AG09319 (cell line): ENCODE results near the gene VAC14.
A peak's percentile ranks its signal among the peaks of the same experiment; 100 is the strongest.

Experiments
- DNase-seq: peaks from one replicate; pipeline ENCODE4 v3.0.0-alpha.2; 2010; ENCODE audit warnings: low read depth; ENCODE audit errors: extremely low read depth
- TF ChIP-seq, protein P1 (sequence below): IDR thresholded peaks from 2 replicates; pipeline ENCODE4 v1.5.1; 2011; ENCODE audit warnings: low read depth, mild to moderate bottlenecking, inconsistent platforms, low read length, moderate library complexity

Gene VAC14

DNA sequence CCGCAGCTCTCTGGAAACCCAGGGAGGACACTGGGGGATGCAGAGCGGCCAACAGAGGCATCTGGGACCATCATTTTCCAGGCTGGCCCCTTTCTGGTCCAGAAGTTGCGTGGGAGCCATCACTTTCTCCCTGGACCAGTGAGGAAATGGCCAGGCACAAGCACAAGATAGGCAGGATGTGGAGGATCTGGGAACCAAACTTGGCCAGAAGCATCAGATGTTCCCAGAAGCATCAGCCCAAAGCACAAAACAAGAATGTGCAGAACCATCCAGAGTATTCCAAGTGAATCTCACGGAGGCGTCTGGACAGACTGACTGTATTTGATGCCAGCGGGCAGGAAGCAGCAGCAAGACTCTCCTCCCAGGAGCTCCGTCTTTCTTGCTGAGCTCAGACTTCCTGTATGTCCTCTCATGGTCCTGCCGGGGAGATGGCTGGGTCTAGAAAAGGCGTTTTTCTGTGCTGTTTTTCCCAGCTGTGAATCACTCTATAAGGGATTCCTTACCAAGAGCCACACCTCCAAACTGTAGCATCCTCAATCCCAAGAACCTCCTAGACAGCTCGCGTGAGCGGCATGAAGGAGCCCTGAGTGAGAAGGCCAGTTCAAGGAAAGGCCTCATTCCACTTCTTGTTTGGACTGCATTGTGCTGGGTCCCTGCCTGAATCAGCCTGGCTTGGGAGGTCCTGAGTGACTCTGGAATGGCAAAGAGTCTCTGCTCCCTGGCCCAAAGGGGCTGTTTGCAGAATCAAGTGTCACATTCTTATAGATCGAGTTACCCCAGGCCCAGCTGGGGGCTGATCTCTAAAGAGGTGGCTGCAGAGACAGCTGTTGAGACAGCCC lies 65.6 kb downstream of the VAC14 start:
- peak; percentile 75 for DNase-seq
- TF ChIP-seq, protein P1, sequence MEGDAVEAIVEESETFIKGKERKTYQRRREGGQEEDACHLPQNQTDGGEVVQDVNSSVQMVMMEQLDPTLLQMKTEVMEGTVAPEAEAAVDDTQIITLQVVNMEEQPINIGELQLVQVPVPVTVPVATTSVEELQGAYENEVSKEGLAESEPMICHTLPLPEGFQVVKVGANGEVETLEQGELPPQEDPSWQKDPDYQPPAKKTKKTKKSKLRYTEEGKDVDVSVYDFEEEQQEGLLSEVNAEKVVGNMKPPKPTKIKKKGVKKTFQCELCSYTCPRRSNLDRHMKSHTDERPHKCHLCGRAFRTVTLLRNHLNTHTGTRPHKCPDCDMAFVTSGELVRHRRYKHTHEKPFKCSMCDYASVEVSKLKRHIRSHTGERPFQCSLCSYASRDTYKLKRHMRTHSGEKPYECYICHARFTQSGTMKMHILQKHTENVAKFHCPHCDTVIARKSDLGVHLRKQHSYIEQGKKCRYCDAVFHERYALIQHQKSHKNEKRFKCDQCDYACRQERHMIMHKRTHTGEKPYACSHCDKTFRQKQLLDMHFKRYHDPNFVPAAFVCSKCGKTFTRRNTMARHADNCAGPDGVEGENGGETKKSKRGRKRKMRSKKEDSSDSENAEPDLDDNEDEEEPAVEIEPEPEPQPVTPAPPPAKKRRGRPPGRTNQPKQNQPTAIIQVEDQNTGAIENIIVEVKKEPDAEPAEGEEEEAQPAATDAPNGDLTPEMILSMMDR, result no peak

DNA sequence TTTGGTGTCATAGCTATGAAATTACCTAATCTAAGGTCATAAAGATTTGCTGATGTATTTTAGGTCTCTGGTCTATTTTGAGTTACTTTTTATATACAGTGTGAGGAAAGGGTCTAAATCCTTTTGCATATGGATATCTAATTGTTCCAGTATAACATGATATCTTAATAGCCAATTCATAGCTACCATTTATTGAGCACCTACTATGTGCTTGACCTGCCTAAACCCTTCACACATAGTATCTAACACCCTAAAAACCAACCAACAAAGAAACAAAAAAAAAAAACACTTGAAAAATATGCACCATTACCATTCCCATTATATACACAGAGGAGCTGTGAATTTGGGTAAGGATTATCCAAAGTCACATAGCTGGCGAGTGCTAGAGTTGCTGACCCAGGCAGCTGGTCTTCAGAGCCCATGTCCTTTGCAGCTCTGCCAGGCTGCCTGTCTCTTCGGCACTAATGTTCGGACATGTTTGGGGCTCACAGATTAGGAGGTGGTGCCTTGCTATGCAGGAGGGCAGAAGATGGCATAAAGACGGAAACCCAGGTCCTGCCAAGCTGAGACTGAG lies 66.3 kb downstream of the VAC14 start:
- DNase-seq, result no peak
- TF ChIP-seq, protein P1, result no peak

DNA sequence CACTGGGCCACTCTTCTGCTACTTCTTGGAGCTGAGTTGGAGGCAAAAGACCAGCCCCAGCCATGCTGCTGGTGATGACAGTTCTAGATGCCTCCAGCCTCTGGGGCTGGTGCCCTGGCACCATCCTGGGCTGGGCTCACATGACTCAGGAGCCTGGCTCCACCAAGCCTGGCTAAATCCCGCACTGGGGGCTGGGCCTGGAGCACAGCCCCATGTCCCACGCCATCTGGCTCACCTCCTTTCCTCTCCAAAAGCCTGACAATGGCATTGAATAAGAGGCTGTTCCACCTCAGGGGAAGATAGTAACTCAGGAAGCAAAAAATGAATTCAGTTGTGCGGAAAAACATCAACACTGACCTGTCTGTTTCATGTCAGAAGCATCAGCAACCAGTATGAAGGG lies 70.0 kb downstream of the VAC14 start:
- no peak for DNase-seq
- TF ChIP-seq, protein P1, result no peak

DNA sequence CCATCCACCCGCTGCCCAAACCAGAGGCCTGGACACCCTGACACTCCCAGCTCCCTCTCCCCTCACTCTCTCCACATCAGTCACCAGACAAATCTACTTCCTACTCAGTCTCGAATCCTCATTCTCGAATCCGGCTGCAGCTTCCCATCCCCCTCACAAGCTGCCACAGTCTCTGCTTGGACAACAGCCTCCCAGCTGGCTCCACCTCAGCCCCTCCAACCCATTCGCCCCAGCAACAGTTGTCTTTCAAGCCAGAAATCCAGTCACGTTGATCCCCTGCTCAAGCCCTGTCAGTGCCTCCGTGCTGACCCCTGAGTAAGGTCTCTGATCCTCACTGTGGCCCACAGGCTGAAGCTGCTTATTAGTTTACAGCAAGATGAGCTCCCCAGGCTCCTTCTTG lies 70.9 kb downstream of the VAC14 start:
- TF ChIP-seq, protein P1, result no peak
- no peak for DNase-seq

DNA sequence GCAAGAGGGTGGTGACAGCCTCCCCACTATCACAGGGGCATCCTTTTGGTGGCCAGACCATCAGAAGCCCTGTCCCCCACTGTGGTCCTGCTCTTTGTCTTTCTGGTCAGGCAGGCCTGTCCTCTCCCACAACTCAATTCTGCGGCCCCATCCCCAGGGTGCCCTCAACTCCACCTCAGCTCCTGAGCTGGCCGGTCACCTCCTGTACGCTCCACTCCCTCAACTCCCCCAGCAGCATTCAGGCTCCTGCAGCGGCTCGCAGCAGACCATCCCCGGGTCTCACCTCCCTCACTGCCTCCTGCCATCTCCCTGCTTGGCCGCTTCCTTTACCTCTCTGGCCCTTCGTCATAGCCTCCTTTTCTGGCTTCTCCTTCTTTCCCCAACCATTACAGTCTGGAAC lies 71.7 kb downstream of the VAC14 start:
- DNase-seq, result no peak
- TF ChIP-seq, protein P1, result no peak

DNA sequence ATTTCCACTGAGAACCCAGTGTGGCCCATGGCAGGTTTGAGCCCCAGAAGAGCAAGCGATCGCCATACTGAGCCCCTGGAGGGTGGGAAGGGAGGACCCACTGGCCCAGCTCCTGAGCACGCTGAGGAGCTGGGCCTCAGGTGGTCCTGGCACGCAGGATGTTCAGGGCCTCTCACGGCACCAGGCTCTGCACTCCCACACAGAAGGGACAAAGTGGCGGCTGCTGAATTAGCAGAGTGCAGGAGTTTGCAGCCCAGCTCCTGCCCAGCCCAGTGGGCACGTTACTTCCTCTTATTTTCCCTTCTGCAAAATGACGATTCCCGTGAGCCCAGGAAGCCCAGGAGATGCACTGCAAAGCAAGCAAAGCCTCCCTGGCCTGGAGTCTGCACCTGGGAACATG lies 72.8 kb downstream of the VAC14 start:
- DNase-seq, result no peak
- TF ChIP-seq, protein P1, result no peak

DNA sequence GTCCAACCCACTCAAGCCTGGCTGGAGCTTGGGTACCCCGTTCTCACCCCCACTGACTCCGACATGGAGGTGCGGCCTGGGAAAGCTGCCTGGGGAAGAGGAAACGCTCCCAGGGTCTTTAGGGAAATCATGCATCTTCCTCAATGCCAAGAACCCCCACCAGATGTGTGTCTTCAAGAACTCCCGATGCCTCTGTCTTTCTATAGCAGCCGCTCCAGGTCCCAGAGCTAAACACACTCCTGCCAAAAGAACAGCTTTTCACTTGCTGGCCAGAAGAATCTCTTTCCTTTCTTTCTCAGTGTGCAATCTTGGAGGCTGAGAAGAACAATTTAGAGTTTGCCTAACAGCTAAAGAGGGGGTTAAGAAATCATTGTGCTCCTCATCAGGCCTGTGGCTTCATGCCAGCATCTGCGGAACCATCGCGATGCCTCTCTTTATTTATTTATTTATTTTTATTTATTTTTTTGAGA lies 74.0 kb downstream of the VAC14 start:
- TF ChIP-seq, protein P1, result no peak
- DNase-seq, result no peak
